Effector CD4-positive, alpha-beta T cell (primary cell): Measurements from ENCODE around the gene CLEC14A.

ENCODE experiments used
- DNase-seq: peaks from one replicate; pipeline ENCODE4 v3.0.0-alpha.2; 2020

Gene CLEC14A

GRCh38 chr14:38205949-38206665 is 49.8 kb downstream of the CLEC14A start:
- no peak for DNase-seq

DNA sequence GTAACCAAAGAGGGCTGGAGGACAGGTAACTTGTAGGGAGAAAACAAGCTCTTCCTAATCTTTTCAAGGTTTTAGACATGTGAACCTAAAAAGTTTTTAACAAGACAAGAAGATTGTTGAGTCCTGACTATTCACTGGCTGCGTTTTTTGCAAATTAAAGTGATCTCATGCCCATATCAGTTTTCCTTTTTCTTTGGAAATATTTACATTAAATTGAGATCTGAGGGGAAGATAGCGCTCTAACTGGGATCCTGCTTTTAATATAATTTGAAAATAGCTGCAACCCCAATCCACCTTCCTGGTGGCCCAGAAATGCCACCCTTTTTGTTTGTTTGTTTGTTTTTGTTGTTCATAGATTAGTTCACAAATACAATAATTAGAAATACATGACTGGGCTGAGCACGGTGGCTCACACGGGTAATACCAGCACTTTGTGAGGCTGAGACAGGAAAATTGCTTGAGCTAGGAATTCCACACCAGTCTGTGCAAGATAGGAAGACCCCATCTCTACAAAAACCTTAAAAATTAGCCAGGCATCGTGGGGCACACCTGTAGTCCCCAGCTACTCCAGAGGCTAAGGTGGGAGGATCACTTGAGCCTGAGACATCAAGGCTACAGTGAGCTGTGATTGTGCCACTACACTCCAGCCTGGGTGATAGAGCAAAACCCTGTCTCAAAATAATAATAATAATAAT is 50.6 kb downstream of the CLEC14A start:
- DNase-seq = no peak

GRCh38 chr14:38204719-38205115 is 51.2 kb downstream of the CLEC14A start:
- no peak for DNase-seq
